ENCODE measurements around the gene ZXDB. TPM values are rescaled to one million over a fixed set of nuclear protein-coding genes. Genes with fewer than 3 reads are reported as not detected.

The ZXDB gene
- total RNA-seq, 1 experiment from 2014 or later, result 7.2 TPM

DNA sequence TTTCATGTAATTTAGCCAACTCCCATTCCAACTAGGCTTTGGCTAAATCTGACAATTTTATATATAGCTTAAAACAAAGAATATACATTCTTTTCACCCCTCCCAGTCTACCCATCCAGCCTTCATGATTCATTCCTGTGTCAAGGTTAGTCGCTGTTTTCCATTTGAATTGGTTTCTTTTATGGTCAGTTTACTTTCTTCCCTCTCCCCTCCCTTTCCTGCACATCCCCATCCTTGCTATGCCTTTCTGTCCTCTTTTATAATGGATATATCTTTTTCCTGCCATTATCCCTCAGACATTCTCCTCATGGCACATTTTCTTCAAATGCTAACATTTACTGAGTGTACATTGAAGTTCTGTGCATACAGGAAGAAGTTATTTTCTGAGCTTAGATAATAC lies 4.7 kb downstream of the ZXDB start:
- Histone ChIP-seq H3K4me1 (ENCODE audit: control insufficient read depth in 1 of 2, insufficient read depth in 2 of 2, low read length in 2 of 2) (peaks cover 0 to 11% of the 10 kb centered on the region in 2 experiments; a peak in 2 of 4 replicates), H3K27me3 (ENCODE audit: insufficient read depth, low read length) (no peaks in the 10 kb centered on the region), H3K9me2 (ENCODE audit: insufficient read depth) (no peaks in the 10 kb centered on the region), H3K79me2 (ENCODE audit: insufficient read depth, low read length) (peaks cover 37% of the 10 kb centered on the region), H3K9ac (ENCODE audit: low read length) (no peak overlapping the region), H3K36me3 (ENCODE audit: control insufficient read depth in 1 of 2, insufficient read depth in 2 of 2, low read length in 2 of 2) (no peaks in the 10 kb centered on the region), H2AFZ (ENCODE audit: low read depth, low read length, poor library complexity, severe bottlenecking) (no peak overlapping the region), H3K27ac (ENCODE audit: low read depth, low read length) (no peak overlapping the region), H3K9me3 (ENCODE audit: control insufficient read depth in 1 of 2, insufficient read depth in 1 of 2, low read depth in 1 of 2, low read length in 2 of 2) (no peaks in the 10 kb centered on the region), H3K4me2 (ENCODE audit: low read length) (no peak overlapping the region), H4K20me1 (ENCODE audit: insufficient read depth) (no peaks in the 10 kb centered on the region), H3K4me3 (replicated peaks in 1 of 2; ENCODE audit: low read depth in 1 of 2, low read length in 2 of 2) (no peak overlapping the region)
- RAD21 ChIA-PET (ENCODE audit: low non-redundant PET in 1 of 2, low total read pairs in 2 of 2, uncharacterized antibody in 2 of 2, unreplicated experiment in 2 of 2), result no interaction called here
- CTCF ChIA-PET, result no interaction called here
- POLR2A ChIA-PET, result no interaction called here
- TF ChIP-seq EZH2 (IDR thresholded peaks at IDR 0.05), result no peak
- TF ChIP-seq RAD21 (IDR thresholded peaks at IDR 0.05; ENCODE audit: low read depth), result no peak
- no peak for TF ChIP-seq TCF7L2 (IDR thresholded peaks at IDR 0.05; ENCODE audit: borderline replicate concordance, extremely low read depth, insufficient read depth, insufficient read length)
- TF ChIP-seq SIN3A (IDR thresholded peaks at IDR 0.05; ENCODE audit: low read depth), result no peak
- TF ChIP-seq ZFX (IDR thresholded peaks at IDR 0.05), result no peak
- TF ChIP-seq, protein P1, sequence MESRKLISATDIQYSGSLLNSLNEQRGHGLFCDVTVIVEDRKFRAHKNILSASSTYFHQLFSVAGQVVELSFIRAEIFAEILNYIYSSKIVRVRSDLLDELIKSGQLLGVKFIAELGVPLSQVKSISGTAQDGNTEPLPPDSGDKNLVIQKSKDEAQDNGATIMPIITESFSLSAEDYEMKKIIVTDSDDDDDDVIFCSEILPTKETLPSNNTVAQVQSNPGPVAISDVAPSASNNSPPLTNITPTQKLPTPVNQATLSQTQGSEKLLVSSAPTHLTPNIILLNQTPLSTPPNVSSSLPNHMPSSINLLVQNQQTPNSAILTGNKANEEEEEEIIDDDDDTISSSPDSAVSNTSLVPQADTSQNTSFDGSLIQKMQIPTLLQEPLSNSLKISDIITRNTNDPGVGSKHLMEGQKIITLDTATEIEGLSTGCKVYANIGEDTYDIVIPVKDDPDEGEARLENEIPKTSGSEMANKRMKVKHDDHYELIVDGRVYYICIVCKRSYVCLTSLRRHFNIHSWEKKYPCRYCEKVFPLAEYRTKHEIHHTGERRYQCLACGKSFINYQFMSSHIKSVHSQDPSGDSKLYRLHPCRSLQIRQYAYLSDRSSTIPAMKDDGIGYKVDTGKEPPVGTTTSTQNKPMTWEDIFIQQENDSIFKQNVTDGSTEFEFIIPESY (IDR thresholded peaks at IDR 0.05; ENCODE audit: extremely low read depth, insufficient replicate concordance, low read length), result no peak
- no peak for TF ChIP-seq SRF (IDR thresholded peaks at IDR 0.05; ENCODE audit: low read depth)
- TF ChIP-seq SP1 (IDR thresholded peaks at IDR 0.05; ENCODE audit: low read depth), result no peak
- TF ChIP-seq ELF1 (IDR thresholded peaks at IDR 0.05; ENCODE audit: borderline replicate concordance, low read depth), result no peak
- no peak for TF ChIP-seq ZNF274 (IDR thresholded peaks at IDR 0.05; ENCODE audit: low read depth, low read length)
- TF ChIP-seq, protein P2, sequence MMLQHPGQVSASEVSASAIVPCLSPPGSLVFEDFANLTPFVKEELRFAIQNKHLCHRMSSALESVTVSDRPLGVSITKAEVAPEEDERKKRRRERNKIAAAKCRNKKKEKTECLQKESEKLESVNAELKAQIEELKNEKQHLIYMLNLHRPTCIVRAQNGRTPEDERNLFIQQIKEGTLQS (IDR thresholded peaks at IDR 0.05), result no peak
- TF ChIP-seq FOSL1 (IDR thresholded peaks at IDR 0.05; ENCODE audit: low read depth), result no peak
- TF ChIP-seq, protein P3, sequence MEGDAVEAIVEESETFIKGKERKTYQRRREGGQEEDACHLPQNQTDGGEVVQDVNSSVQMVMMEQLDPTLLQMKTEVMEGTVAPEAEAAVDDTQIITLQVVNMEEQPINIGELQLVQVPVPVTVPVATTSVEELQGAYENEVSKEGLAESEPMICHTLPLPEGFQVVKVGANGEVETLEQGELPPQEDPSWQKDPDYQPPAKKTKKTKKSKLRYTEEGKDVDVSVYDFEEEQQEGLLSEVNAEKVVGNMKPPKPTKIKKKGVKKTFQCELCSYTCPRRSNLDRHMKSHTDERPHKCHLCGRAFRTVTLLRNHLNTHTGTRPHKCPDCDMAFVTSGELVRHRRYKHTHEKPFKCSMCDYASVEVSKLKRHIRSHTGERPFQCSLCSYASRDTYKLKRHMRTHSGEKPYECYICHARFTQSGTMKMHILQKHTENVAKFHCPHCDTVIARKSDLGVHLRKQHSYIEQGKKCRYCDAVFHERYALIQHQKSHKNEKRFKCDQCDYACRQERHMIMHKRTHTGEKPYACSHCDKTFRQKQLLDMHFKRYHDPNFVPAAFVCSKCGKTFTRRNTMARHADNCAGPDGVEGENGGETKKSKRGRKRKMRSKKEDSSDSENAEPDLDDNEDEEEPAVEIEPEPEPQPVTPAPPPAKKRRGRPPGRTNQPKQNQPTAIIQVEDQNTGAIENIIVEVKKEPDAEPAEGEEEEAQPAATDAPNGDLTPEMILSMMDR (IDR thresholded peaks at IDR 0.05 in 2 of 3, conservative IDR thresholded peaks at IDR 0.05 in 1 of 3; ENCODE audit: borderline replicate concordance in 1 of 3, insufficient read depth in 1 of 3, low read depth in 2 of 3, low read length in 2 of 3), result no peak
- no peak for TF ChIP-seq CBX3 (IDR thresholded peaks at IDR 0.05; ENCODE audit: low read depth)
- TF ChIP-seq POLR2A (IDR thresholded peaks at IDR 0.05; ENCODE audit: borderline replicate concordance, extremely low read depth, insufficient read depth, insufficient read length), result no peak
- no peak for TF ChIP-seq EZH2phosphoT487 (IDR thresholded peaks at IDR 0.05; ENCODE audit: borderline replicate concordance)
- no peak for TF ChIP-seq CEBPB (IDR thresholded peaks at IDR 0.05; ENCODE audit: low read depth)
- TF ChIP-seq, protein P4, sequence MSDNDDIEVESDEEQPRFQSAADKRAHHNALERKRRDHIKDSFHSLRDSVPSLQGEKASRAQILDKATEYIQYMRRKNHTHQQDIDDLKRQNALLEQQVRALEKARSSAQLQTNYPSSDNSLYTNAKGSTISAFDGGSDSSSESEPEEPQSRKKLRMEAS (IDR thresholded peaks at IDR 0.05), result no peak
- TF ChIP-seq YY1 (IDR thresholded peaks at IDR 0.05; ENCODE audit: extremely low read depth, insufficient replicate concordance, low read depth, low read length), result no peak
- no peak for TF ChIP-seq POLR2AphosphoS5 (IDR thresholded peaks at IDR 0.05; ENCODE audit: low read depth, low read length)
- DNase-seq (ENCODE audit: low read depth, low spot score) (no peak), ATAC-seq (no peak)
- intact Hi-C loops (cut with micrococcal nuclease), result loop anchor here (5.0 kb wide), 1 partner anchor 321 kb away; no protein-coding TSS in a partner anchor
- no TSS peak for BruUV-seq (replicated peaks)
